A673 (cell line): ENCODE measurements around the gene SCYL1. TPM values are rescaled to one million over a fixed set of nuclear protein-coding genes. Genes with fewer than 3 reads are reported as not detected.

Source experiments
- BruUV-seq: library from RNA; stranded (reverse); fragments of 400-500 nt; replicated peaks from 2 replicates; lab custom pipeline; 2021; lab: Mats Ljungman, UMichigan
- CTCF ChIA-PET: fragments of 300-600 bp; sonication (Branson Sonifier 250); formaldehyde crosslinking; loops from one replicate; lab custom pipeline; 2022; ENCODE audit warnings: antibody characterized with exemption; lab: Charles Lee
- POLR2A ChIA-PET: fragments of 300-600 bp; sonication (Branson Sonifier 250); formaldehyde crosslinking; loops from one replicate; lab custom pipeline; 2022; ENCODE audit warnings: antibody characterized with exemption; ENCODE audit not compliant: low non-redundant PET; lab: Charles Lee
- DNase-seq: peaks from one replicate; pipeline ENCODE4 v3.0.0-alpha.2; 2015; ENCODE audit warnings: low spot score
- H3K27ac ChIP-seq: fragments of 200-600 bp; sonication (generic); 2 replicates; pipeline ENCODE4 v1.5.1; 2016; ENCODE audit warnings: mixed run types, low read depth, mild to moderate bottlenecking, mixed read lengths, antibody characterized with exemption, low read length; ENCODE audit not compliant: poor library complexity, severe bottlenecking
- H3K27me3 ChIP-seq: fragments of 200-600 bp; sonication (generic); replicated peaks from 2 replicates; pipeline ENCODE4 v1.6.1; 2017; ENCODE audit warnings: mixed run types, low read depth, mild to moderate bottlenecking, mixed read lengths, antibody characterized with exemption, low read length; ENCODE audit not compliant: insufficient read depth, poor library complexity
- H3K36me3 ChIP-seq: fragments of 200-600 bp; sonication (generic); 2 replicates; pipeline ENCODE4 v1.6.1; 2016; ENCODE audit warnings: mixed run types, mild to moderate bottlenecking, mixed read lengths, antibody characterized with exemption, low read length; ENCODE audit not compliant: insufficient read depth, poor library complexity, severe bottlenecking
- H3K4me1 ChIP-seq: fragments of 200-600 bp; sonication (generic); 2 replicates; pipeline ENCODE4 v1.6.1; 2017; ENCODE audit warnings: mixed run types, mild to moderate bottlenecking, mixed read lengths, antibody characterized with exemption, low read length; ENCODE audit not compliant: insufficient read depth, poor library complexity, severe bottlenecking
- H3K4me3 ChIP-seq: fragments of 200-600 bp; sonication (generic); 2 replicates; pipeline ENCODE4 v1.5.1; 2016; ENCODE audit warnings: low read depth, mixed run types, mild to moderate bottlenecking, mixed read lengths, low read length; ENCODE audit not compliant: poor library complexity, severe bottlenecking
- H3K9me3 ChIP-seq: fragments of 200-600 bp; sonication (generic); 2 replicates; pipeline ENCODE4 v1.6.1; 2016; ENCODE audit warnings: mixed run types, low read depth, mild to moderate bottlenecking, mixed read lengths, antibody characterized with exemption, low read length; ENCODE audit not compliant: poor library complexity, severe bottlenecking
- EZH2 ChIP-seq: fragments of 200-600 bp; sonication (generic); IDR thresholded peaks from 2 replicates; pipeline ENCODE4 v1.6.1; 2017; ENCODE audit warnings: borderline replicate concordance, low read depth, mild to moderate bottlenecking, mixed read lengths, antibody characterized with exemption, low read length; ENCODE audit not compliant: poor library complexity, severe bottlenecking
- intact Hi-C: fragments of 100-400 bp; cut with micrococcal nuclease; formaldehyde crosslinking; loops from one replicate; pipeline ENCODE4 v1.10.0; 2022; ENCODE audit not compliant: unreplicated experiment
- total RNA-seq: library from RNA; stranded (reverse); gene quantifications from 2 replicates; pipeline ENCODE4 v1.2.3, GENCODE V29; 2021
- TF ChIP-seq, protein P1 (sequence below): fragments of 300-800, 200-600 bp; sonication (generic); conservative IDR thresholded peaks from 2 replicates; pipeline ENCODE4 v1.5.1; 2017; ENCODE audit warnings: low read depth, mild to moderate bottlenecking, antibody characterized with exemption, low read length, moderate library complexity, mixed read lengths

Gene SCYL1
- total RNA-seq, 1 experiment from 2014 or later: 90.6 TPM

DNA sequence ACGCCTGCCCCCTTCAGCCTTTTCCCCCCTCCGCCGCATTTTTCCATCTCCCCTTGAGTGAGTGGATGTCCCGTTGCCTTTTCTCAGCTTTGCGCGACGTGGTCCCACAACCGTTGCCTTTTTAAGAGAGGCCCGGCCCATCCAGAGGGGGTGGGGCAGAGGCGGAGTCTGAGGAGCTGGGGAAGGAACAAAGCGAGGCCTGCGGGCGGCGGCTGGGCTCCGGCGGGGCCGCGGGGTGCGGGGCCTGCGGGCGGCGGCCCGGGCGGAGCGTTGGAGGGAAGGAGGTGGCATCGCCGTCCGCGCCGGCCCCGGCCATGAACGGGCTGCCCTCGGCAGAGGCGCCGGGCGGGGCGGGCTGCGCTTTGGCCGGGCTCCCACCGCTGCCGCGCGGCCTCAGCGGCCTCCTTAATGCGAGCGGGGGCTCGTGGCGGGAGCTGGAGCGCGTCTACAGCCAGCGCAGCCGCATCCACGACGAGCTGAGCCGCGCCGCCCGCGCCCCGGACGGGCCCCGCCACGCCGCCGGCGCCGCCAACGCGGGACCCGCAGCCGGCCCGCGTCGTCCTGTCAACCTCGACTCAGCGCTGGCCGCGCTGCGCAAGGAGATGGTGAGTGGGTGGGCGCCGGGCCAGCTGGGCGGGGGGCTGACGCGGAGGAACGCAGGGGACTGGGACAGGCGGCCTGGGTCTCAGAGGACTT is 47.6 kb downstream of the SCYL1 start, which contains the start of gene FAM89B:
Gene FAM89B (plus strand): TSS at position 183 of the 696 bp plus-strand sequence. CDS start 132 bp downstream, at position 315.
- Histone ChIP-seq H3K4me1 (peaks cover 45% of the 10 kb centered on the region), H3K4me3 (peak within 1 kb of the TSS; percentile 87), H3K27me3 (no peaks in the 10 kb centered on the region), H3K36me3 (peaks cover 6% of the 10 kb centered on the region), H3K27ac (peak within 1 kb of the TSS; percentile 92), H3K9me3 (no peaks in the 10 kb centered on the region)
- CTCF ChIA-PET: interaction anchor here (0.6 to 2.1 kb wide), 5 partner anchors 22 to 175 kb away, joined by 3 to 13 read pairs (median 8); no protein-coding TSS in a partner anchor
- intact Hi-C loops: loop anchor here (5.0 kb wide), 2 partner anchors 35 to 190 kb away; partner anchors contain the start of gene SLC25A45
- no peak for TF ChIP-seq EZH2
- TF ChIP-seq, protein P1, sequence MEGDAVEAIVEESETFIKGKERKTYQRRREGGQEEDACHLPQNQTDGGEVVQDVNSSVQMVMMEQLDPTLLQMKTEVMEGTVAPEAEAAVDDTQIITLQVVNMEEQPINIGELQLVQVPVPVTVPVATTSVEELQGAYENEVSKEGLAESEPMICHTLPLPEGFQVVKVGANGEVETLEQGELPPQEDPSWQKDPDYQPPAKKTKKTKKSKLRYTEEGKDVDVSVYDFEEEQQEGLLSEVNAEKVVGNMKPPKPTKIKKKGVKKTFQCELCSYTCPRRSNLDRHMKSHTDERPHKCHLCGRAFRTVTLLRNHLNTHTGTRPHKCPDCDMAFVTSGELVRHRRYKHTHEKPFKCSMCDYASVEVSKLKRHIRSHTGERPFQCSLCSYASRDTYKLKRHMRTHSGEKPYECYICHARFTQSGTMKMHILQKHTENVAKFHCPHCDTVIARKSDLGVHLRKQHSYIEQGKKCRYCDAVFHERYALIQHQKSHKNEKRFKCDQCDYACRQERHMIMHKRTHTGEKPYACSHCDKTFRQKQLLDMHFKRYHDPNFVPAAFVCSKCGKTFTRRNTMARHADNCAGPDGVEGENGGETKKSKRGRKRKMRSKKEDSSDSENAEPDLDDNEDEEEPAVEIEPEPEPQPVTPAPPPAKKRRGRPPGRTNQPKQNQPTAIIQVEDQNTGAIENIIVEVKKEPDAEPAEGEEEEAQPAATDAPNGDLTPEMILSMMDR: no peak
- POLR2A ChIA-PET: interaction anchor here (0.5 to 0.7 kb wide), 3 partner anchors 29 to 47 kb away, joined by 3 to 12 read pairs (median 4); partner anchors contain the start of gene SCYL1
- peak; percentile 97 for DNase-seq
- BruUV-seq: no TSS peak

DNA sequence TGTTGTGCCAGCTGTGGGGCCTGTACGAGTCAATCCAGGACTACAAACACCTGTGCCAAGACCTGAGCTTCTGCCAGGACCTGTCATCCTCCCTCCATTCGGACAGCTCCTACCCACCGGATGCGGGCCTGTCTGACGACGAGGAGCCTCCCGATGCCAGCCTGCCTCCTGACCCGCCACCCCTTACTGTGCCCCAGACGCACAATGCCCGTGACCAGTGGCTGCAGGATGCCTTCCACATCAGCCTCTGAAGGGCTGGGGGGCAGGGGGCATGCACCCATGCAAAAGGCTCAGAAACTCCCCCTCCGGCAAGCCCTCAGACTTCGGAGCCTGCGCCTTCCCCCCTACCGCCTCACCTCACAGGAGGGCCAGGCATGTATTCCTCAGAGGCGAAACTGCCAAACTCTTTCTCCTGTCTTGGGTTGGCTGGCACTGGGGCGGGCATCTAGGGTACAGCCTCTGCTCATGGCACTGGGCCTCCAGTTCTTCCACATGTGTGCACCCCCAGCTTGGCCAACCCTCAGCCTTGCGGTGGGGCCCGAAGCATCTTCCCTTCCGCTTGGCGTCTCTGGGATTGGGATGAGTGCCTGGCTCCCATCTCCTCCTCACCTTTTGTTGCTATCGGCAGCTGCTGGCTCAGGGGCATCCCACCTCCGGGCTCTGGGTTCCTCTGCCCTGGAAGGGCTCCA is 48.7 kb downstream of the SCYL1 start:
- Histone ChIP-seq H3K9me3 (no peaks in the 10 kb centered on the region), H3K27me3 (no peaks in the 10 kb centered on the region), H3K36me3 (no peaks in the 10 kb centered on the region), H3K27ac (peak overlapping the region; percentile 75), H3K4me3 (peak overlapping the region; percentile 87), H3K4me1 (peaks cover 45% of the 10 kb centered on the region)
- TF ChIP-seq, protein P1: no peak
- no peak for TF ChIP-seq EZH2
- no peak for DNase-seq
- ChIA-PET CTCF (interaction anchor here (2.1 kb wide), 1 partner anchor 21 kb away, joined by 12 read pairs; no protein-coding TSS in a partner anchor), POLR2A (no interaction called here)
- BruUV-seq: no TSS peak
- intact Hi-C loops: loop anchor here (5.0 kb wide), 2 partner anchors 34 to 191 kb away; partner anchors contain the start of gene SLC25A45

DNA sequence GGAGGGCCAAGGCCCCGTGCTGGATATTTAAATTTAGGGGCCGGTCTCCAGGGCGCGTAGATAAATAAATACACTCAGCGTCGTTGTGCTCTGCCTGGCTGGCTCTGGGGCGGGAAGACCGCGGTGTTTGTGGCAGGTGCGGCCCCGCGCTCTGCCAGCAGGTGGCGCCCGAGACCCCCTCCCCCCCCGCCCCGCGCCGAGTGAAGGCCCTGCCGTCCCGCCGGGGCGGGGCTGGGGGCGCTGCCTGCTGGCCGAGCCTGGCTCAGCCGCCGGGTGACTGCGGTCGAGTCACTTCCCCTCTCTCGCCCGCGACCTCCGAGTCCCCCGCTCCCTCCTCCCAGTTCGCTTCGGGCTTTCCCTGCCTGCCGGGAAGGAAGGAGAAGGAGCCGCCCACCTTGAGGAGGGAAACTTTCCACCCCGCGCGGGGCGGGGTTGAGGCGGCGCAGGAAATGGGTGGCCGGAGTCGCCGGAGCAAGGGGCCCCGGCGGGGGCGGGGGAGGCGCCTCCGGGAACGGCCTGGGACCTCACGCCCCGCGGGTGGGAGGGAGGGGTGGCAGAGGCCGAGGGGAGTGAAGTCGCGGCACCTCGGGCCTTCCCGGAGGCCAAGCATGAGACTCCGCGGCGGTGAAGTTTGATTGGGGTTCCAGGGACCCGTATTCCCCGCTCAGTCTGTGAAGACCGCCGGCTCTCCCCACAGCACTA is 49.4 kb downstream of the SCYL1 start:
- Histone ChIP-seq H3K4me1 (peaks cover 45% of the 10 kb centered on the region), H3K27me3 (no peaks in the 10 kb centered on the region), H3K36me3 (peaks cover 1% of the 10 kb centered on the region), H3K27ac (peak overlapping the region; percentile 75), H3K9me3 (no peaks in the 10 kb centered on the region), H3K4me3 (peak overlapping the region; percentile 87)
- POLR2A ChIA-PET: no interaction called here
- TF ChIP-seq EZH2: no peak
- TF ChIP-seq, protein P1: peak; percentile 69
- DNase-seq: peak; percentile 94
- CTCF ChIA-PET: no interaction called here
- intact Hi-C loops: loop anchor here (5.0 kb wide), 2 partner anchors 33 to 192 kb away; partner anchors contain the start of gene SLC25A45
- BruUV-seq: no TSS peak
